ENCODE results near the gene SYNGR3.
"Not testable (repeated sequence)": the region's sequence is repeated elsewhere in the genome, so short reads cannot be mapped to it uniquely, and the experiment has no call there.

Gene SYNGR3

GRCh38 chr16:2029350-2029749 lies 39.6 kb downstream of the SYNGR3 start:
- DNase-seq (ENCODE audit: low read depth), result no peak

- no peak for DNase-seq (ENCODE audit: low read depth)
Measured at GRCh38 chr16:2030036-2030435, 40.3 kb downstream of the SYNGR3 start.

- DNase-seq (ENCODE audit: low read depth), result no peak
Measured at GRCh38 chr16:2031081-2031577, 41.4 kb downstream of the SYNGR3 start.

- no peak for DNase-seq (ENCODE audit: low read depth)
Measured at GRCh38 chr16:2032285-2033056, 42.7 kb downstream of the SYNGR3 start.

- DNase-seq (ENCODE audit: low read depth), result no peak
Measured at GRCh38 chr16:2033057-2033908, 43.5 kb downstream of the SYNGR3 start.

GRCh38 chr16:2033909-2034695 lies 44.3 kb downstream of the SYNGR3 start:
- not testable (repeated sequence) for DNase-seq (ENCODE audit: low read depth)

- DNase-seq (ENCODE audit: low read depth), result no peak
Measured at GRCh38 chr16:2034696-2035430, 45.1 kb downstream of the SYNGR3 start.

- no peak for DNase-seq (ENCODE audit: low read depth)
Measured at GRCh38 chr16:2035431-2036199, 45.8 kb downstream of the SYNGR3 start.

GRCh38 chr16:2036200-2036966 lies 46.6 kb downstream of the SYNGR3 start:
- DNase-seq (ENCODE audit: low read depth), result no peak

- DNase-seq (ENCODE audit: low read depth), result no peak
Measured at GRCh38 chr16:2037115-2037514, 47.3 kb downstream of the SYNGR3 start.

- no peak for DNase-seq (ENCODE audit: low read depth)
Measured at GRCh38 chr16:2037647-2038381, 48.0 kb downstream of the SYNGR3 start.

GRCh38 chr16:2038382-2039231 lies 48.8 kb downstream of the SYNGR3 start:
- no peak for DNase-seq (ENCODE audit: low read depth)

GRCh38 chr16:2039274-2040031 lies 49.7 kb downstream of the SYNGR3 start:
- DNase-seq (ENCODE audit: low read depth), result no peak

- no peak for DNase-seq (ENCODE audit: low read depth)
Measured at GRCh38 chr16:2040041-2040786, 50.4 kb downstream of the SYNGR3 start.

- DNase-seq (ENCODE audit: low read depth), result no peak
Measured at GRCh38 chr16:2040787-2041522, 51.2 kb downstream of the SYNGR3 start.
